Tibial artery (tissue), 4 donors: Measurements from ENCODE around the gene OTOP3.

Experiments used
- DNase-seq, 2 donors: peaks; one replicate each; pipeline ENCODE4 v3.0.0-alpha.2; 2019
- H3K27ac ChIP-seq, 2 donors: fragments of 200-600 bp; sonication (generic) in 1 of 2; 1 replicate in 1 of 2; 2 replicates in 1 of 2; pipeline ENCODE4 v1.5.1; 2018 to 2019; ENCODE audit warnings: mild to moderate bottlenecking in 1 of 2
- H3K27me3 ChIP-seq, 2 donors: fragments of 200-600 bp; sonication (generic) in 1 of 2; one replicate each; pipeline versions ENCODE4 v1.5.1 to v1.6.0; 2016 to 2019
- H3K36me3 ChIP-seq, 3 donors: fragments of 200-600 bp; sonication (generic) in 2 of 3; one replicate each; pipeline ENCODE4 v1.5.1; 2016 to 2019; ENCODE audit warnings: mild to moderate bottlenecking in 2 of 3
- H3K4me1 ChIP-seq, 4 donors: fragments of 200-600 bp; sonication (generic) in 2 of 4; 1 replicate in 3 of 4; 2 replicates in 1 of 4; pipeline ENCODE4 v1.5.1; 2016 to 2019
- H3K4me3 ChIP-seq, 2 donors: fragments of 200-600 bp; sonication (generic) in 1 of 2; 1 replicate in 1 of 2; 2 replicates in 1 of 2; pipeline ENCODE4 v1.5.1; 2018 to 2019; ENCODE audit warnings: mild to moderate bottlenecking in 2 of 2
- H3K9me3 ChIP-seq, 3 donors: fragments of 200-600 bp; sonication (generic) in 1 of 3; one replicate each; pipeline ENCODE4 v1.5.1; 2016 to 2019
- intact Hi-C: fragments of 100-400 bp; cut with DNase I; formaldehyde crosslinking; loops from one replicate; pipeline ENCODE4 v1.15.0; 2023; ENCODE audit warnings: low total_unique reads
- TF ChIP-seq, protein P1 (sequence below), 2 experiments: fragments of 200-600 bp in 1 of 2; fragments of 450-650 bp in 1 of 2; IDR thresholded peaks; one replicate each; pipeline ENCODE4 v1.5.1; 2017 to 2019; ENCODE audit warnings: antibody characterized with exemption in 2 of 2, mild to moderate bottlenecking in 1 of 2, moderate library complexity in 1 of 2

OTOP3 gene

DNA sequence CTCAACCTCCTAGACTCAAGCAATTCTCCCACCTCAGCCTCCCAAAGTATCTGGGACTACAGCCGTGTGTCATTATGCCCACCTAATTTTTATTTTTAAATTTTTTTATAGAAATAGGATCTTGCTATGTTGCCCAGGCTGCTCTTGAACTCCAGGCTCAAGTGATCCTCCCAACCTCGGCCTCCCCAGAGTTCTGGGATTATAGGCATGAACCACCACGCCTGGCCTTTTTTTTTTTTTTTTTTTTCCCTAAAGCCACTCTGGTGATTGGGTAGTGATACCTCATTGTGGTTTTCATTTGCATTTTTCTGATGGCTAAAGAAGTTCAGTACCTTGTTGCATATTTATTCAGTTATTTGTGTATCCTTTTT lies 50.5 kb downstream of the OTOP3 start:
- no peak overlapping the region for H3K27ac ChIP-seq
- H3K36me3 ChIP-seq = no peaks in the 10 kb centered on the region
- H3K9me3 ChIP-seq = no peaks in the 10 kb centered on the region
- intact Hi-C loops = loop anchor here (5.0 kb wide), 1 partner anchor 46 kb away; no protein-coding TSS in a partner anchor
- H3K27me3 ChIP-seq = no peaks in the 10 kb centered on the region
- no peak overlapping the region for H3K4me3 ChIP-seq
- H3K4me1 ChIP-seq = peaks cover 0 to 39% (median 29%) of the 10 kb centered on the region in 4 donors
- TF ChIP-seq, protein P1, sequence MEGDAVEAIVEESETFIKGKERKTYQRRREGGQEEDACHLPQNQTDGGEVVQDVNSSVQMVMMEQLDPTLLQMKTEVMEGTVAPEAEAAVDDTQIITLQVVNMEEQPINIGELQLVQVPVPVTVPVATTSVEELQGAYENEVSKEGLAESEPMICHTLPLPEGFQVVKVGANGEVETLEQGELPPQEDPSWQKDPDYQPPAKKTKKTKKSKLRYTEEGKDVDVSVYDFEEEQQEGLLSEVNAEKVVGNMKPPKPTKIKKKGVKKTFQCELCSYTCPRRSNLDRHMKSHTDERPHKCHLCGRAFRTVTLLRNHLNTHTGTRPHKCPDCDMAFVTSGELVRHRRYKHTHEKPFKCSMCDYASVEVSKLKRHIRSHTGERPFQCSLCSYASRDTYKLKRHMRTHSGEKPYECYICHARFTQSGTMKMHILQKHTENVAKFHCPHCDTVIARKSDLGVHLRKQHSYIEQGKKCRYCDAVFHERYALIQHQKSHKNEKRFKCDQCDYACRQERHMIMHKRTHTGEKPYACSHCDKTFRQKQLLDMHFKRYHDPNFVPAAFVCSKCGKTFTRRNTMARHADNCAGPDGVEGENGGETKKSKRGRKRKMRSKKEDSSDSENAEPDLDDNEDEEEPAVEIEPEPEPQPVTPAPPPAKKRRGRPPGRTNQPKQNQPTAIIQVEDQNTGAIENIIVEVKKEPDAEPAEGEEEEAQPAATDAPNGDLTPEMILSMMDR (IDR thresholded peaks at IDR 0.05) = no peak
- DNase-seq = no peak

GRCh38 chr17:74987418-74987908 lies 51.8 kb downstream of the OTOP3 start, which contains the start of gene CDR2L:
Gene CDR2L, plus strand, starts transcription at chr17:74987632. Its CDS starts 412 bp downstream, at chr17:74988044.
- peak; percentile 98 to 99 for DNase-seq
- Histone ChIP-seq H3K4me3 (peak within 1 kb of the TSS; percentile 65 to 97), H3K4me1 (peaks cover 0 to 32% (median 23%) of the 10 kb centered on the region in 4 donors), H3K27me3 (no peaks in the 10 kb centered on the region), H3K27ac (peak within 1 kb of the TSS; percentile 93 to 95), H3K9me3 (no peaks in the 10 kb centered on the region), H3K36me3 (no peaks in the 10 kb centered on the region)
- TF ChIP-seq, protein P1 (IDR thresholded peaks at IDR 0.05) = peak in 1 of 2 experiments; percentile 2
- intact Hi-C loops = loop anchor here (5.0 kb wide), 1 partner anchor 45 kb away; no protein-coding TSS in a partner anchor

- peaks cover 0 to 28% (median 20%) of the 10 kb centered on the region in 4 donors for H3K4me1 ChIP-seq
- peak overlapping the region; percentile 93 to 95 for H3K27ac ChIP-seq
- H3K27me3 ChIP-seq = no peaks in the 10 kb centered on the region
- H3K36me3 ChIP-seq = no peaks in the 10 kb centered on the region
- H3K4me3 ChIP-seq = peak overlapping the region; percentile 65 to 97
- DNase-seq = peak; percentile 88 to 92
- intact Hi-C loops = loop anchor here (5.0 kb wide), 1 partner anchor 44 kb away; no protein-coding TSS in a partner anchor
- TF ChIP-seq, protein P1 (IDR thresholded peaks at IDR 0.05) = peak in 1 of 2 experiments; percentile 46
- H3K9me3 ChIP-seq = no peaks in the 10 kb centered on the region
Measured at GRCh38 chr17:74987909-74988711, 52.4 kb downstream of the OTOP3 start.

DNA sequence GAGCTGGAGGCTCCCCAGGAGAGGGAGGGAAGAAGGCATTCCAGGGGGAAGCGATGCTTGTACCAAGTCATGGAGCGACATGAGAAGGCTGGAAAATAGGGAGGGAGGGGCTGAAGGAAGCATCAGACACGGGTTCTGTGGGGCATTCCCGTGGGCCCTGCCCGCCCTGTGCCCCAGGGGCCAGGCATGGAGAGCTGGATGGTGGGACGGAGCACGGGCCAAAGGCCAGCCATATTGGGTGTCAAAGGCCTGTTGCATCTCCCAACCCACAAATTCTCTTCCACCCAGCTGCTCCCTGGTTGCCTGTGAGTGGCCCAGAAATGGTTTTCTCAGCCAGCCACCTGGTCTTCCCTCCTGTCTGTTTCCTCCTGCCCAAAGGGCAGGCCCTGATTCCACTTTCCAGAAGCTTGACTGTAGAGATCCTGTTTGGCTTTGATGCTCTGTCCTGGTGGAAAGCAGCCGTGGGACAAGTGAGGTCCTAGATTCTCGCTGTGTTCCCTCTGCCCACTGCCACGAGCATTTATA lies 54.9 kb downstream of the OTOP3 start:
- Histone ChIP-seq H3K4me1 (peaks cover 0 to 28% (median 19%) of the 10 kb centered on the region in 4 donors), H3K27ac (no peak overlapping the region), H3K36me3 (no peaks in the 10 kb centered on the region), H3K27me3 (no peaks in the 10 kb centered on the region), H3K4me3 (no peak overlapping the region), H3K9me3 (no peaks in the 10 kb centered on the region)
- TF ChIP-seq, protein P1 (IDR thresholded peaks at IDR 0.05) = no peak
- no peak for DNase-seq
- intact Hi-C loops = no loop called here

DNA sequence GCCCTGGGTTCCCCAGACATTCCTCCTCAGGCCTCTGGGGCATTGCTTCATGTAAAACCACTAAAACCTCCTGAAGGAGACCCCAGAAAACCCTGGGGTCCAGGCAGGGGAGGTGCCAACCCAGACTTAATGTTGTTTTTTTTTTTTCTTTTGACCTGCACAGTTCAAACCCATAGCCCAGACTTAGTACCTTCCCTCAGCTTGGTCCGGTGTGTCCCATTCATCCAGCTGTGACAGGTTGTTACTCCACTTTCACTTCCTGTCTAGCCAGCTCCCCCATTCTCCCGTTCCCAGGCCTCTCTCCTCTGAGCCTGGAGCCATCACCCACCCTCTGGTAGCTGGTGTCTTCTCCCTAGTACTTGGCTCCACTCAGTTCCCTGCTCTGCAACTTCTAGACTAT lies 56.5 kb downstream of the OTOP3 start:
- TF ChIP-seq, protein P1 (IDR thresholded peaks at IDR 0.05) = no peak
- Histone ChIP-seq H3K9me3 (no peaks in the 10 kb centered on the region), H3K4me1 (peaks cover 0 to 23% (median 17%) of the 10 kb centered on the region in 4 donors), H3K36me3 (no peaks in the 10 kb centered on the region), H3K27me3 (no peaks in the 10 kb centered on the region), H3K27ac (no peak overlapping the region), H3K4me3 (no peak overlapping the region)
- DNase-seq = no peak
- intact Hi-C loops = no loop called here
